Epithelial cell of prostate (primary cell): ENCODE measurements around the gene PTCD1.
"Not testable (repeated sequence)": the region's sequence is repeated elsewhere in the genome, so short reads cannot be mapped to it uniquely, and the experiment has no call there.

ENCODE experiments used
- DNase-seq: peaks from one replicate; pipeline ENCODE4 v3.0.0-alpha.2; 2011; ENCODE audit warnings: low read depth, low spot score
- H3K27ac ChIP-seq: fragments of 450-650 bp; 2 replicates; pipeline ENCODE4 v1.5.1; 2017; ENCODE audit warnings: mild to moderate bottlenecking

PTCD1 gene

GRCh38 chr7:99392659-99393354 is 45.8 kb downstream of the PTCD1 start:
- peak overlapping the region; percentile 31 for H3K27ac ChIP-seq
- DNase-seq, result no peak

- no peak for DNase-seq
- H3K27ac ChIP-seq, result peak overlapping the region; percentile 31
Measured at GRCh38 chr7:99392046-99392445, 46.6 kb downstream of the PTCD1 start.

- DNase-seq, result no peak
- no peak overlapping the region for H3K27ac ChIP-seq
Measured at GRCh38 chr7:99390941-99391602, 47.5 kb downstream of the PTCD1 start.

GRCh38 chr7:99389772-99390171 is 48.8 kb downstream of the PTCD1 start:
- DNase-seq, result no peak
- H3K27ac ChIP-seq, result no peak overlapping the region

- DNase-seq, result no peak
- no peak overlapping the region for H3K27ac ChIP-seq
Measured at GRCh38 chr7:99387912-99388311, 50.7 kb downstream of the PTCD1 start.

GRCh38 chr7:99387239-99387635 is 51.4 kb downstream of the PTCD1 start:
- H3K27ac ChIP-seq, DNase-seq: not testable (repeated sequence)

GRCh38 chr7:99386584-99387238 is 51.9 kb downstream of the PTCD1 start:
- no peak for DNase-seq
- H3K27ac ChIP-seq, result no peak overlapping the region

GRCh38 chr7:99385564-99385963 is 53.0 kb downstream of the PTCD1 start:
- DNase-seq, result no peak
- H3K27ac ChIP-seq, result no peak overlapping the region

GRCh38 chr7:99384523-99384922 is 54.1 kb downstream of the PTCD1 start:
- H3K27ac ChIP-seq, result no peak overlapping the region
- DNase-seq, result no peak

GRCh38 chr7:99383791-99384370 is 54.7 kb downstream of the PTCD1 start:
- no peak overlapping the region for H3K27ac ChIP-seq
- no peak for DNase-seq

- no peak overlapping the region for H3K27ac ChIP-seq
- no peak for DNase-seq
Measured at GRCh38 chr7:99383203-99383602, 55.4 kb downstream of the PTCD1 start.

GRCh38 chr7:99381664-99382075 is 56.9 kb downstream of the PTCD1 start:
- DNase-seq, result no peak
- no peak overlapping the region for H3K27ac ChIP-seq

- no peak for DNase-seq
- H3K27ac ChIP-seq, result no peak overlapping the region
Measured at GRCh38 chr7:99380823-99381663, 57.6 kb downstream of the PTCD1 start.

GRCh38 chr7:99380032-99380822 is 58.4 kb downstream of the PTCD1 start:
- DNase-seq, result no peak
- H3K27ac ChIP-seq, result peak overlapping the region; percentile 89

GRCh38 chr7:99379693-99380031 is 58.9 kb downstream of the PTCD1 start:
- DNase-seq, result not testable (repeated sequence)
- peak overlapping the region; percentile 89 for H3K27ac ChIP-seq

GRCh38 chr7:99379043-99379577 is 59.5 kb downstream of the PTCD1 start:
- H3K27ac ChIP-seq, result peak overlapping the region; percentile 89
- no peak for DNase-seq

GRCh38 chr7:99375070-99375807 is 63.4 kb downstream of the PTCD1 start:
- DNase-seq, result no peak
- H3K27ac ChIP-seq, result peak overlapping the region; percentile 89
